AG09309 (cell line): ENCODE measurements around the gene SMAD3.

ENCODE experiments used
- DNase-seq: peaks from one replicate; pipeline ENCODE4 v3.0.0-alpha.2; 2010; ENCODE audit warnings: low read depth
- H3K4me3 ChIP-seq: 2 replicates; pipeline ENCODE4 v1.5.1; 2011; ENCODE audit warnings: mild to moderate bottlenecking, low read depth, low read length, moderate library complexity; ENCODE audit not compliant: control insufficient read depth
- CTCF ChIP-seq: IDR thresholded peaks from 2 replicates; pipeline ENCODE4 v1.5.1; 2011; ENCODE audit warnings: mild to moderate bottlenecking, low read depth, low read length, inconsistent platforms; ENCODE audit not compliant: insufficient read depth, control insufficient read depth; ENCODE audit errors: missing control alignments

The SMAD3 gene

GRCh38 chr15:67194171-67195114, 129.0 kb downstream of the SMAD3 start:
- TF ChIP-seq CTCF: no peak
- no peak for DNase-seq
- H3K4me3 ChIP-seq: no peak overlapping the region

- no peak for TF ChIP-seq CTCF
- no peak for DNase-seq
- no peak overlapping the region for H3K4me3 ChIP-seq
Measured at GRCh38 chr15:67195305-67195704, 129.9 kb downstream of the SMAD3 start.

- no peak for TF ChIP-seq CTCF
- no peak for DNase-seq
Measured at GRCh38 chr15:67196222-67196621, 130.8 kb downstream of the SMAD3 start.

GRCh38 chr15:67196672-67197363, 131.4 kb downstream of the SMAD3 start:
- no peak for TF ChIP-seq CTCF
- peak; percentile 84 for DNase-seq
- no peak overlapping the region for H3K4me3 ChIP-seq

More at GRCh38 chr15:67196222-67196621, 130.8 kb downstream of the SMAD3 start:
- H3K4me3 ChIP-seq: no peak overlapping the region

GRCh38 chr15:67197364-67197695, 131.9 kb downstream of the SMAD3 start:
- DNase-seq: no peak
- TF ChIP-seq CTCF: no peak
- no peak overlapping the region for H3K4me3 ChIP-seq

GRCh38 chr15:67198157-67198754, 132.9 kb downstream of the SMAD3 start:
- no peak for DNase-seq
- no peak for TF ChIP-seq CTCF
- H3K4me3 ChIP-seq: no peak overlapping the region
